Superior temporal gyrus (tissue), 1 donor: ENCODE measurements around the gene INO80D.
"Not testable (repeated sequence)": the region's sequence is repeated elsewhere in the genome, so short reads cannot be mapped to it uniquely, and the experiment has no call there.

Experiments used
- DNase-seq: peaks from one replicate; pipeline ENCODE4 v3.0.0-alpha.2; 2016; ENCODE audit errors: extremely low spot score

The INO80D gene

GRCh38 chr2:206085742-206086445 lies at the start of gene INO80D:
TSS of gene INO80D (minus strand) at chr2:206086174. CDS start at chr2:206063016, 23,158 bp downstream.
- peak; percentile 84 for DNase-seq

GRCh38 chr2:206127656-206128055 lies 41.7 kb upstream of the INO80D start:
- no peak for DNase-seq

GRCh38 chr2:206125901-206126300 lies 39.9 kb upstream of the INO80D start:
- no peak for DNase-seq

GRCh38 chr2:206122569-206122968 lies 36.6 kb upstream of the INO80D start:
- not testable (repeated sequence) for DNase-seq

GRCh38 chr2:206116278-206116677 lies 30.3 kb upstream of the INO80D start:
- no peak for DNase-seq

- DNase-seq = no peak
Measured at GRCh38 chr2:206115026-206115578, 29.1 kb upstream of the INO80D start.

GRCh38 chr2:206112846-206113547 lies 27.0 kb upstream of the INO80D start:
- no peak for DNase-seq

- no peak for DNase-seq
Measured at GRCh38 chr2:206112108-206112507, 26.1 kb upstream of the INO80D start.

- no peak for DNase-seq
Measured at GRCh38 chr2:206108713-206109112, 22.7 kb upstream of the INO80D start.

GRCh38 chr2:206105541-206105940 lies 19.6 kb upstream of the INO80D start:
- no peak for DNase-seq

- no peak for DNase-seq
Measured at GRCh38 chr2:206105038-206105437, 19.1 kb upstream of the INO80D start.

GRCh38 chr2:206098872-206099271 lies 12.9 kb upstream of the INO80D start:
- DNase-seq = not testable (repeated sequence)

GRCh38 chr2:206098471-206098870 lies 12.5 kb upstream of the INO80D start:
- DNase-seq = no peak

- no peak for DNase-seq
Measured at GRCh38 chr2:206096876-206097275, 10.9 kb upstream of the INO80D start.

GRCh38 chr2:206095536-206096332 lies 9.8 kb upstream of the INO80D start:
- DNase-seq = peak; percentile 43

GRCh38 chr2:206092297-206092696 lies 6.3 kb upstream of the INO80D start:
- no peak for DNase-seq

- no peak for DNase-seq
Measured at GRCh38 chr2:206088248-206088647, 2.3 kb upstream of the INO80D start.

GRCh38 chr2:206086716-206087350 lies 859 bp upstream of the INO80D start:
- peak; percentile 61 for DNase-seq

- no peak for DNase-seq
Measured at GRCh38 chr2:206084870-206085741, 868 bp downstream of the INO80D start.

- DNase-seq = peak; percentile 77
Measured at GRCh38 chr2:206084439-206084869, 1.5 kb downstream of the INO80D start.
